ENCODE measurements around the gene TMBIM6.

The TMBIM6 gene

GRCh38 chr12:49798934-49799333 lies 57.6 kb downstream of the TMBIM6 start:
- Mint-ChIP-seq H3K27me3 (no peaks in the 10 kb centered on the region), H3K27ac (no peak overlapping the region), H3K4me3 (no peak overlapping the region), H3K36me3 (ENCODE audit: insufficient read depth) (peaks cover 19% of the 10 kb centered on the region), H3K4me1 (ENCODE audit: low read depth in 2 of 2) (no peaks in the 10 kb centered on the region), H3K9me3 (no peaks in the 10 kb centered on the region)
- ATAC-seq (replicated peaks) (no peak), DNase-seq (no peak)

GRCh38 chr12:49800421-49801140 lies 59.2 kb downstream of the TMBIM6 start:
- DNase-seq (no peak), ATAC-seq (replicated peaks) (no peak)
- H3K9me3 Mint-ChIP-seq: no peaks in the 10 kb centered on the region
- H3K4me1 Mint-ChIP-seq (ENCODE audit: low read depth in 2 of 2): no peaks in the 10 kb centered on the region
- no peak overlapping the region for H3K4me3 Mint-ChIP-seq
- no peak overlapping the region for H3K27ac Mint-ChIP-seq
- H3K36me3 Mint-ChIP-seq (ENCODE audit: insufficient read depth): peaks cover 18% of the 10 kb centered on the region
- H3K27me3 Mint-ChIP-seq: no peaks in the 10 kb centered on the region

- Mint-ChIP-seq H3K9me3 (no peaks in the 10 kb centered on the region), H3K4me3 (no peak overlapping the region), H3K27ac (no peak overlapping the region), H3K36me3 (ENCODE audit: insufficient read depth) (peaks cover 20% of the 10 kb centered on the region), H3K4me1 (ENCODE audit: low read depth in 2 of 2) (no peaks in the 10 kb centered on the region), H3K27me3 (no peaks in the 10 kb centered on the region)
- ATAC-seq (replicated peaks) (no peak), DNase-seq (no peak)
Measured at GRCh38 chr12:49801141-49802063, 60.0 kb downstream of the TMBIM6 start.

DNA sequence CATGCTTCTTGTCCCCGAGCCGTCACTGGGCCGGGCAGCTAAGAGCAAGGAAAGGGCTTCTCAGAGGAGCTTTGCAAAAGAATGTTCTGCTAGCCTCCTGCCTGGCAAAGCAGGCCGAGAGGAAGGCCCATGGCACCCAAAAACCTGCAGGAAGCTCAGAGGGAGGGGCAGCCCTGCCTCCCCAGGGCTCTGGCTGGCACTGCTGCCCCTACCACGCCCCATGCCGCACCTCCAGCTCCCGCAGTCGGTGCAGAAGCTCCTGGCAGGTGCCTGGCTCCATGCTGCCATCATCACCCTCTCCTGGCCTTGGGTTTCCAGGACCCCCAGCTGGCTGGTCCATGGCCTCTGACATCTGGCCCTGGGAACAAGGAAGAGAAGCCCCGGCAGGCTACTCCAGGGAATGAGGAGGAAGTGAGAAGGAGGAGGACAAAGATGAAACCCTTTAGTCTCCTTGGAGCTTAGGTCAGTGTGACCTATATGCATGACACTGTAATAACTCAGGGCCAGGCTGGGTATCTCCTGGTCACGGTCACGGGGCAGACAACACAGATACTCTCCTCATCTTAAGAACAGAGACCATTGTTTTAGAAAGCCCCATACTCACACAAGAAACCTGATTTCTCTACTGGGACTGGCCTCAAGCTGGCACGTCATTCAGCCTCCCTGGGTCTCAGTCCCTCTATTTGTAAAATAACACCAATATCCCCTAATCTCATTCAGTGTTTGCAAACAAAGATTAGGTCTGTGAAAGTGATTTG lies 62.5 kb downstream of the TMBIM6 start:
- peaks cover 19% of the 10 kb centered on the region for H3K36me3 Mint-ChIP-seq (ENCODE audit: insufficient read depth)
- DNase-seq (no peak), ATAC-seq (replicated peaks) (no peak)
- H3K4me1 Mint-ChIP-seq (ENCODE audit: low read depth in 2 of 2): no peaks in the 10 kb centered on the region
- H3K9me3 Mint-ChIP-seq: no peaks in the 10 kb centered on the region
- no peaks in the 10 kb centered on the region for H3K27me3 Mint-ChIP-seq
- no peak overlapping the region for H3K4me3 Mint-ChIP-seq
- H3K27ac Mint-ChIP-seq: no peak overlapping the region

DNA sequence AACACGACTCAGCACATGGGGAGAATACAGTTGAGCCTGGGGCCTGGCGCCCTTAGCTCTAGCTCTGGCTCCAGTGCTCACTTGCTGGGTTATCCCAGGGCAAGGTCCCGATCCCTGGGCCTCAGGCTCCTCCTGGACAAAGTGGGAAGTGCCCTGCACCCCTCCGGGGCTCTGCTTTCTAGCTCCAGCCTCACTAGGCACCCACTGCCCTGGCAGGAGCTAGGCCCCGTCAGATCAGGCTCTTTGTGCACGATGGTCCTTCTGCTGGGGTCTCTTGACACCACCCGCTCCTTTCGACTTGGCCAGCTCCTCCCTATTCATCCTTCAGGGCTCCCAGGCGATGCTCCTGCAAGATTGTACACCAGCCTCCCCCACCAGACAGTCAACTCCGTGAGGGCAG lies 63.5 kb downstream of the TMBIM6 start:
- H3K36me3 Mint-ChIP-seq (ENCODE audit: insufficient read depth): peaks cover 17% of the 10 kb centered on the region
- H3K27ac Mint-ChIP-seq: no peak overlapping the region
- no peaks in the 10 kb centered on the region for H3K9me3 Mint-ChIP-seq
- no peak overlapping the region for H3K4me3 Mint-ChIP-seq
- H3K4me1 Mint-ChIP-seq (ENCODE audit: low read depth in 2 of 2): peaks cover 0 to under 1% of the 10 kb centered on the region in 2 donors
- no peak for DNase-seq
- ATAC-seq (replicated peaks): no peak
- no peaks in the 10 kb centered on the region for H3K27me3 Mint-ChIP-seq

DNA sequence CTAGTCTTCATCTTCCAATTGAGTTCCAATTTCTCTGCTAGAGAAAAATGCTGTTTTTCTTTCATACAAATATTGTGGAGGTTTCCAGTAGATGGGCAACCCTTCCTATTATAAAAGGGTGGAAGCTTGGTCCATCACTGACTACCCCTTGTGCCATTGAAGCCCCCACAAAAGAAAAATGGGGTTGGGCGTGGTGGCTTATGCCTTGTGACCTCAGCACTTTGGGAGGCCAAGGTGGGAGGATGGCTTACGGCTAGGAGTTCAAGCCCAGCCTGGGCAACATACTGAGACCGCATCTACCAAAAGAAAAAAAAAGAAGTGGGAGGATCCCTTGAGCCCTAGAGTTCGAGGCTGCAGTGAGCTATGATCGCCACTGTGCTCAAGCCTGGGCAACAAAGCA lies 64.1 kb downstream of the TMBIM6 start:
- H3K4me3 Mint-ChIP-seq: no peak overlapping the region
- peaks cover 17% of the 10 kb centered on the region for H3K36me3 Mint-ChIP-seq (ENCODE audit: insufficient read depth)
- peaks cover 0 to 4% of the 10 kb centered on the region in 2 donors for H3K4me1 Mint-ChIP-seq (ENCODE audit: low read depth in 2 of 2)
- no peaks in the 10 kb centered on the region for H3K27me3 Mint-ChIP-seq
- no peak for ATAC-seq (replicated peaks)
- H3K27ac Mint-ChIP-seq: peak overlapping the region in 1 of 2 donors; percentile 19
- DNase-seq: no peak
- H3K9me3 Mint-ChIP-seq: no peaks in the 10 kb centered on the region

DNA sequence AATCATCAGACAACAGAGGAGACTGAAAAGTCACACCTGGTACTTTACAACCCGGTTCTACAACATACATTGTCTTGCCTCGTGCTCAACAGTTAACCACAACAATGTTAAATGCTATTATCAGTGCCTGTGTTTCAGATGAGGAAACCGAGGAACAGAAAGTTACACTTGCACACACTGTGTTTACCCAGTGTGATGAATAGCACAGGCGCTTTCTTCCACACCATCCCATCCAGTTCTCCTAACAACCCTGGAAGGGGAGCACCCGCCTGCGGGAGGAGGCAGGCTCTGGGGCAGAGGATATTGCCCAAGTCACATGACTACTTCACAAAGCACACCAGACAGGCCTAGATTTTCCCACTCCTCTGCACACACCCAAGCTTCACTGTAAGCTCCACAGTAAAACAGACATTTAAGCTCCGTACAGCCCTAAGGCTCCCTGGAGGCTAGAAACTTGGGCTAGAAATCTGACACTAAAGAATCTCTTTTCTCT lies 65.0 kb downstream of the TMBIM6 start:
- H3K4me3 Mint-ChIP-seq: no peak overlapping the region
- peaks cover 0 to 4% of the 10 kb centered on the region in 2 donors for H3K4me1 Mint-ChIP-seq (ENCODE audit: low read depth in 2 of 2)
- no peak for ATAC-seq (replicated peaks)
- no peaks in the 10 kb centered on the region for H3K9me3 Mint-ChIP-seq
- no peak for DNase-seq
- H3K36me3 Mint-ChIP-seq (ENCODE audit: insufficient read depth): peaks cover 12% of the 10 kb centered on the region
- H3K27ac Mint-ChIP-seq: peak overlapping the region in 1 of 2 donors; percentile 38
- H3K27me3 Mint-ChIP-seq: no peaks in the 10 kb centered on the region

GRCh38 chr12:49806877-49807276 lies 65.5 kb downstream of the TMBIM6 start:
- no peaks in the 10 kb centered on the region for H3K27me3 Mint-ChIP-seq
- ATAC-seq (replicated peaks): no peak
- no peak overlapping the region for H3K4me3 Mint-ChIP-seq
- H3K4me1 Mint-ChIP-seq (ENCODE audit: low read depth in 2 of 2): peaks cover 0 to 6% of the 10 kb centered on the region in 2 donors
- H3K36me3 Mint-ChIP-seq (ENCODE audit: insufficient read depth): peaks cover 15% of the 10 kb centered on the region
- H3K27ac Mint-ChIP-seq: no peak overlapping the region
- no peaks in the 10 kb centered on the region for H3K9me3 Mint-ChIP-seq
- DNase-seq: no peak

DNA sequence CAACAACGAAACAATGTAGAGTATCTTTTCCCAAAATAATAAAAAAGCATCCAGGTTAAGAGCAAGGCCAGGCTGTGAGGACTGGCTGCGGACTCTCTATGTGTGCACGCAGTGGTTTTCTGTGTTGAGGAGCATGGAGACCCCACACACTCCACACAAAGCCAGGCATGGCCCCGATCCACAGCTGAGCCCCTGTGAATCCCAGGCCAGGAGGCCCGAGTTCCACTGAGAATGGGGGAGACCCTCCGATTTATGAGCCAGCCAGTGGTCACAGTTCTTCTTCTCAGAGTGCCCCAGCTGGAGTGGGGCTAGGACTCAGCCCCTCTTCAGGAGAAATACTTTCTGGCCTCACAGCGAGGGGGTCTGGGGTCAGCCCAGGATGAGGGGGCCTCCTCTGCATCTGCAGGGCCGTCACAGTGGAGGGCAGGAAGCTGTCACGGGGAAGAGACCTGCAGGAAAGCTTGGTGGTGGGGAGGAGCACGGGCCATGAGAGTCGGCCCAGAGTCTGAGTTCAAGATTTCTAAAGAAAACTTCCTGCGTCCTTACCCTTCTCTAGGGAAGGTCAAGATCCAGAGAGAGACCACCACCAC lies 66.7 kb downstream of the TMBIM6 start:
- no peaks in the 10 kb centered on the region for H3K27me3 Mint-ChIP-seq
- DNase-seq (no peak), ATAC-seq (replicated peaks) (no peak)
- H3K27ac Mint-ChIP-seq: peak overlapping the region in 1 of 2 donors; percentile 68
- peaks cover 0 to 9% of the 10 kb centered on the region in 2 donors for H3K4me1 Mint-ChIP-seq (ENCODE audit: low read depth in 2 of 2)
- no peaks in the 10 kb centered on the region for H3K9me3 Mint-ChIP-seq
- H3K36me3 Mint-ChIP-seq (ENCODE audit: insufficient read depth): peaks cover 11% of the 10 kb centered on the region
- H3K4me3 Mint-ChIP-seq: no peak overlapping the region

DNA sequence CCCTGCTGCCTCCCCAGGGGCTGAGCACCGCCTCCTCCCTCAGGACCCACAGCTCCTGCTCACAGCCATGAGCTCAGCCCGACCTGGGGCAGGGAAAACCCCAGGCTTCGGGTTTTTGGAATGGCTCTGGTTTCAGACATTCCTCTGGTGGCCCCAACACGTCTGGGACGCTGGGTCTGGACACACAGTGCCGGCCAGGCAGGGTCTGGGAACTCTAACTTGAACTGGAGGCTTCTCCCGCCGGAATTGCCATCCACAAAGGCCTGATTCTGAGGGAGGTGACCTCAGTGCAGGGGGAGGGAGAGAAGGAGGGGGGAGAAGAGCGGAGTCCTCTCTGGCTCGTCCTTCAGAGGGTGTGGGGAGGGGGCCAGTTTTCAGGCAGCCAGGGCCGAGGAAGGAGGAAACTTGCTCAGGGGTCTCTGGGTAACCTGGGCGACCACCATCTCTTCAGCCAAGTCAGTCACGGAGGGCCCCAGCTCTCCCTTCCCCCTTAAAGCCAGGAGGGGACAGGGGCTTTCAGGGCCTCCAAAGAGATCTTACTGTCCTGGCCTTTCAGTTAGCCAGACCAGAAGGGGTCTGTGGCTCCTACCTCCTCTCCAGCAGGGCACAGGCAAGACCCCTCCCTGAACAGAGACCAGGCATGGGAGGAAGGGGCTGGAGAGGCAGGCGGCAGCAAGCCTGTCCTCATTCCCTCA lies 67.5 kb downstream of the TMBIM6 start:
- Mint-ChIP-seq H3K4me1 (ENCODE audit: low read depth in 2 of 2) (peaks cover 0 to 9% of the 10 kb centered on the region in 2 donors), H3K27me3 (no peaks in the 10 kb centered on the region), H3K4me3 (no peak overlapping the region), H3K36me3 (ENCODE audit: insufficient read depth) (peaks cover 11% of the 10 kb centered on the region), H3K9me3 (no peaks in the 10 kb centered on the region), H3K27ac (no peak overlapping the region)
- DNase-seq (no peak), ATAC-seq (replicated peaks) (no peak)

DNA sequence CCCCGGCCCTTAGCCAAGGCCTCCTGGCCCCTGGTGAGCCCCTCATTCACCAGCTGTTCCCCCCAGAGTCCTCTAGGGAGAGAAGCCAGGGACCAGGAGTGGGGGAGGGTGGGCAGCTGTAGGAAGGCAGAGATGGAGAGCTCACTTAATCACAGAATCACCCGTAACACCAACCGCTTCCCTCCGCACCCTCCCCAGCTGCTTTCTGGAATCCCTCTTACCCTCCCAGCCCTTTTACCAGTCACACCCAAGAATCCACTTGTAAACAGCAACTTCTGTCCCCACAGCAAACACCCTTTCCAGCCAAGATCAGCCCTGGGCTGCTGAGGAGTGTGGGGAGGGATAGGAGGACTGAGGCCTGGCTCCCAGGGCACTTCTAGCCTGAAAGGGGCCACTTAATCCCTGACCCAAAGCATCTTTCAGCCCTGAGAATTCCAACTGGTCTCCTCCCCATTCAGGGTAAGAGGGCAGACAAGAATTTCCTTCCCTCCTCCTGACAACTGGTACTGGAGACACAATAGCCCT lies 68.1 kb downstream of the TMBIM6 start:
- no peak for DNase-seq
- no peak overlapping the region for H3K4me3 Mint-ChIP-seq
- no peaks in the 10 kb centered on the region for H3K9me3 Mint-ChIP-seq
- peaks cover 11% of the 10 kb centered on the region for H3K36me3 Mint-ChIP-seq (ENCODE audit: insufficient read depth)
- no peak overlapping the region for H3K27ac Mint-ChIP-seq
- H3K27me3 Mint-ChIP-seq: no peaks in the 10 kb centered on the region
- ATAC-seq (replicated peaks): no peak
- peaks cover 0 to 9% of the 10 kb centered on the region in 2 donors for H3K4me1 Mint-ChIP-seq (ENCODE audit: low read depth in 2 of 2)

DNA sequence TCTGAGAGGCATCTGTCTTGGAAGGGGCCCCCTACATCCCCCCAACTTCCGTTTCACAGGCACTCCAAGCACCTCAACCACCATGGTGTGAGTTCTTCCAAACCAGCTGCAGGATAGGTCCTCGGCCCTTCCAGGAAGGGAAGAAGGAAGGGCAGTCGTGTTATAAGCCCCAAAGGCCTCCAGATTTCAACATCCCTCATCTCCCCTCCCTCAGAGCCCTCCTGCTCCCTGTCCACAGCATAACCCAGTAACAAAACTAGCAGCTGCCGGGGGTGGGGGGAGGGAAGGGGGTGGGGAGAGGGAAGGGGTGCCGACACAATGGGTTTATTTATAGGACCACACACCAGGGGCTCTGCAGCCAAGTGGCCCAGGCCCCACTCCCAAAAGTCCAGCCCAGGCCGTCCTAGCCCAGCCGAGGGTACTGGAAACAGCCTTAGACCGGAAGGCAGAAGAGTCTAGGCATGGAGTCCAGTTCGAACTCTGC lies 68.6 kb downstream of the TMBIM6 start:
- Mint-ChIP-seq H3K36me3 (ENCODE audit: insufficient read depth) (peaks cover 9% of the 10 kb centered on the region), H3K27ac (no peak overlapping the region), H3K27me3 (no peaks in the 10 kb centered on the region), H3K9me3 (no peaks in the 10 kb centered on the region), H3K4me1 (ENCODE audit: low read depth in 2 of 2) (peaks cover 0 to 9% of the 10 kb centered on the region in 2 donors), H3K4me3 (no peak overlapping the region)
- ATAC-seq (replicated peaks): no peak
- DNase-seq: no peak
